OCI-LY3 (cell line): ENCODE measurements around the gene PROSER3.

Experiments
- EZH2phosphoT487 ChIP-seq: fragments of 200-600 bp; shearing (Covaris generic); IDR thresholded peaks from 2 replicates; pipeline ENCODE4 v1.6.1; 2018; ENCODE audit warnings: antibody characterized with exemption, mixed run types, low read depth
- TF ChIP-seq, protein P1 (sequence below): fragments of 200-600, 300-600 bp; sonication (generic); IDR thresholded peaks from 2 replicates; pipeline ENCODE4 v1.5.1; 2014; ENCODE audit warnings: antibody characterized with exemption, low read length, low read depth

DNA sequence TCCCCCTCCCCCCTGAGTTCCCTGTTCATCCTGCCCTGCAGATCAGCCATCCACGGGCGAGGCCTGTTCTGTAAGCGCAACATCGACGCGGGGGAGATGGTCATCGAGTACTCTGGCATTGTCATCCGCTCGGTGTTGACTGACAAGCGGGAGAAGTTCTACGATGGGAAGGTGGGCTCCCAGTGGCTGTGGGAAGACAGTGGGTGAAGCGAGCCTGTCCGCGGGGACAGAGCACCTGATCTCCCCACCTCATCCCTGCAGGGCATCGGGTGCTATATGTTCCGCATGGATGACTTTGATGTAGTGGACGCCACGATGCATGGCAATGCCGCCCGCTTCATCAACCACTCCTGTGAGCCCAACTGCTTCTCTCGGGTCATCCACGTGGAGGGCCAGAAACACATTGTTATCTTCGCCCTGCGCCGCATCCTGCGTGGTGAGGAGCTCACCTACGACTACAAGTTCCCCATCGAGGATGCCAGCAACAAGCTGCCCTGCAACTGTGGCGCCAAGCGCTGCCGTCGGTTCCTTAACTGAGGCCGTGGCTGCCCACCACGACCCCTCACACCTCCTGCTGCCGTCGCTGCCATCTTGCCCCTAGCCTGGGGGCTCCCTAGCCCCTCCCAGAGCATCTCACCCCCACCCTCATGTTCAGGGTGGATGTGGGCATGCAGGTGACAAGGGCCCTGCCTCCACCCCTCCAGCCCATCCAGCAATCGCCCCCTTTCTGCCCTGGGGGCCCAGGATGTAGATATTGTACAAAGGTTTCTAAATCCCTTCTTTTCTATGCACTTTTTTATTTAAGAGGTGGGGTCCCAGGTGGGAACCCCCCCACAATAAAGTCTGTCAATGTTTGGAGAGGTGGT is 19.7 kb upstream of the PROSER3 start:
- TF ChIP-seq, protein P1, sequence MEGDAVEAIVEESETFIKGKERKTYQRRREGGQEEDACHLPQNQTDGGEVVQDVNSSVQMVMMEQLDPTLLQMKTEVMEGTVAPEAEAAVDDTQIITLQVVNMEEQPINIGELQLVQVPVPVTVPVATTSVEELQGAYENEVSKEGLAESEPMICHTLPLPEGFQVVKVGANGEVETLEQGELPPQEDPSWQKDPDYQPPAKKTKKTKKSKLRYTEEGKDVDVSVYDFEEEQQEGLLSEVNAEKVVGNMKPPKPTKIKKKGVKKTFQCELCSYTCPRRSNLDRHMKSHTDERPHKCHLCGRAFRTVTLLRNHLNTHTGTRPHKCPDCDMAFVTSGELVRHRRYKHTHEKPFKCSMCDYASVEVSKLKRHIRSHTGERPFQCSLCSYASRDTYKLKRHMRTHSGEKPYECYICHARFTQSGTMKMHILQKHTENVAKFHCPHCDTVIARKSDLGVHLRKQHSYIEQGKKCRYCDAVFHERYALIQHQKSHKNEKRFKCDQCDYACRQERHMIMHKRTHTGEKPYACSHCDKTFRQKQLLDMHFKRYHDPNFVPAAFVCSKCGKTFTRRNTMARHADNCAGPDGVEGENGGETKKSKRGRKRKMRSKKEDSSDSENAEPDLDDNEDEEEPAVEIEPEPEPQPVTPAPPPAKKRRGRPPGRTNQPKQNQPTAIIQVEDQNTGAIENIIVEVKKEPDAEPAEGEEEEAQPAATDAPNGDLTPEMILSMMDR, result no peak
- TF ChIP-seq EZH2phosphoT487, result no peak
